GM23338 (cell line): ENCODE measurements around the gene PPCDC. TPM values are rescaled to one million over a fixed set of nuclear protein-coding genes. Genes with fewer than 3 reads are reported as not detected.
A peak's percentile ranks its signal among the peaks of the same experiment; 100 is the strongest.

Source experiments
- ATAC-seq: fragments of 200-7000 bp; cut with Tn5 transposase; 3 replicates; pipeline ENCODE4 v1.9.1; 2020
- DNase-seq: peaks from one replicate; pipeline ENCODE4 v3.0.0-alpha.2; 2015; ENCODE audit warnings: low spot score
- H2AFZ ChIP-seq: fragments of 200-600 bp; sonication (generic); 2 replicates; pipeline ENCODE4 v1.8.0; 2016; ENCODE audit warnings: antibody characterized with exemption, mild to moderate bottlenecking, moderate library complexity
- H3F3A ChIP-seq: fragments of 200-600 bp; sonication (generic); replicated peaks from 2 replicates; pipeline ENCODE4 v1.8.0; 2017; ENCODE audit warnings: antibody characterized with exemption, mixed run types, low read depth
- H3K27ac ChIP-seq: fragments of 200-600 bp; sonication (generic); 2 replicates; pipeline ENCODE4 v1.6.1; 2016; ENCODE audit warnings: low read depth
- H3K27me3 ChIP-seq: fragments of 200-600 bp; sonication (generic); 2 replicates; pipeline ENCODE4 v1.8.0; 2016; ENCODE audit warnings: mild to moderate bottlenecking, mixed run types, moderate library complexity; ENCODE audit not compliant: insufficient read depth
- H3K36me3 ChIP-seq: fragments of 200-600 bp; sonication (generic); 2 replicates; pipeline ENCODE4 v1.8.0; 2016; ENCODE audit warnings: mild to moderate bottlenecking; ENCODE audit not compliant: insufficient read depth
- H3K4me1 ChIP-seq: fragments of 200-600 bp; sonication (generic); 2 replicates; pipeline ENCODE4 v1.8.0; 2016; ENCODE audit warnings: mild to moderate bottlenecking, moderate library complexity; ENCODE audit not compliant: insufficient read depth
- H3K4me2 ChIP-seq: fragments of 200-600 bp; sonication (generic); 2 replicates; pipeline ENCODE4 v1.7.1; 2017; ENCODE audit warnings: mixed run types
- H3K4me3 ChIP-seq: fragments of 200-600 bp; sonication (generic); 2 replicates; pipeline ENCODE4 v1.6.1; 2016; ENCODE audit warnings: mixed run types
- H3K79me2 ChIP-seq: fragments of 200-600 bp; sonication (generic); replicated peaks from 2 replicates; pipeline ENCODE4 v1.8.0; 2017; ENCODE audit warnings: mild to moderate bottlenecking; ENCODE audit not compliant: insufficient read depth
- H3K9me2 ChIP-seq: fragments of 200-600 bp; sonication (generic); 2 replicates; pipeline ENCODE4 v1.8.0; 2017; ENCODE audit not compliant: insufficient read depth
- H4K20me1 ChIP-seq: fragments of 200-600 bp; sonication (generic); replicated peaks from 2 replicates; pipeline ENCODE4 v1.8.0; 2017; ENCODE audit warnings: mild to moderate bottlenecking; ENCODE audit not compliant: insufficient read depth
- H3K27ac Mint-ChIP-seq: 2 replicates; pipeline ENCODE4 v1.8.0; 2020; ENCODE audit warnings: inconsistent platforms, mild to moderate bottlenecking, moderate library complexity, mixed read lengths
- H3K27me3 Mint-ChIP-seq: 3 replicates; pipeline ENCODE4 v1.8.0; 2022; ENCODE audit warnings: low read depth, mild to moderate bottlenecking, moderate library complexity, mixed read lengths, inconsistent platforms; ENCODE audit not compliant: insufficient read depth, poor library complexity
- H3K36me3 Mint-ChIP-seq: 3 replicates; pipeline ENCODE4 v1.8.0; 2021; ENCODE audit warnings: low read depth, mild to moderate bottlenecking, inconsistent platforms, moderate library complexity, mixed read lengths
- H3K4me1 Mint-ChIP-seq: 3 replicates; pipeline ENCODE4 v1.8.0; 2020; ENCODE audit warnings: mild to moderate bottlenecking, inconsistent platforms, mixed read lengths
- H3K4me3 Mint-ChIP-seq: 3 replicates; pipeline ENCODE4 v1.8.0; 2021; ENCODE audit warnings: moderate library complexity, mild to moderate bottlenecking, inconsistent platforms, mixed read lengths
- H3K9me3 Mint-ChIP-seq: 3 replicates; pipeline ENCODE4 v1.8.0; 2020; ENCODE audit warnings: moderate library complexity, mild to moderate bottlenecking, inconsistent platforms, mixed read lengths
- CTCF ChIP-seq, 2 experiments: fragments of 200-600 bp in 1 of 2; sonication (generic) in 1 of 2; conservative IDR thresholded peaks; 2 replicates each; pipeline versions ENCODE4 v1.5.1 to v1.6.1; 2016 to 2017; ENCODE audit warnings: antibody characterized with exemption in 2 of 2, low read depth in 2 of 2, mild to moderate bottlenecking in 2 of 2, moderate library complexity in 1 of 2
- ETS1 ChIP-seq: IDR thresholded peaks from 2 replicates; pipeline ENCODE4 v1.6.1; 2016; ENCODE audit warnings: antibody characterized with exemption
- EZH2 ChIP-seq: fragments of 200-600 bp; sonication (generic); IDR thresholded peaks from one replicate; pipeline ENCODE4 v1.8.0; 2017; ENCODE audit warnings: antibody characterized with exemption, mild to moderate bottlenecking, low read depth; ENCODE audit not compliant: unreplicated experiment
- EZH2phosphoT487 ChIP-seq: fragments of 200-600 bp; sonication (generic); IDR thresholded peaks from one replicate; pipeline ENCODE4 v1.8.1; 2018; ENCODE audit warnings: antibody characterized with exemption; ENCODE audit not compliant: unreplicated experiment
- ZNF462 ChIP-seq: fragments of 250-450 bp; sonication (Bioruptor Pico); IDR thresholded peaks from 2 replicates; pipeline ENCODE4 v1.5.0; 2020; ENCODE audit warnings: mild to moderate bottlenecking, moderate library complexity
- polyA plus RNA-seq: library from polyadenylated mRNA; unstranded; fragments of >200 nt; fragmentation: Nextera tagmentation; extraction: Ambion mirVana; gene quantifications from 2 replicates; pipeline ENCODE4 v1.2.1, GENCODE V29; 2016
- total RNA-seq: library from RNA; depleted of rRNA; stranded (reverse); fragments of >200 nt; shearing (Covaris generic); gene quantifications from 2 replicates; pipeline ENCODE4 v1.2.3, GENCODE V29; 2014

Gene PPCDC
- total and polyA plus RNA-seq, 2 experiments from 2014 or later: 17.8 to 40.2 TPM

- TF ChIP-seq ZNF462 (CRISPR knock-in tag) (no peak), ETS1 (no peak), EZH2phosphoT487 (no peak), CTCF (conservative IDR thresholded peaks at IDR 0.05; ENCODE audit: low read depth in 2 of 2) (peak; percentile 78 to 90)
Observed at GRCh38 chr15:74988007-74988800, 35.2 kb upstream of the PPCDC start (continued).

- no peaks in the 10 kb centered on the region for H3F3A ChIP-seq
- H3K4me3 ChIP-seq: no peak overlapping the region
- H3K27me3 ChIP-seq: no peaks in the 10 kb centered on the region
- no peak overlapping the region for H3K27ac ChIP-seq
- peaks cover 12% of the 10 kb centered on the region for H3K27me3 Mint-ChIP-seq
- H4K20me1 ChIP-seq: no peaks in the 10 kb centered on the region
- DNase-seq (no peak), ATAC-seq (no peak)
- TF ChIP-seq EZH2: no peak
- TF ChIP-seq CTCF (conservative IDR thresholded peaks at IDR 0.05; ENCODE audit: low read depth in 2 of 2): no peak
- H3K4me1 ChIP-seq: 0 out of 2 replicates have a peak, but pooled peaks cover under 1% of the 10 kb centered on the region
- no peaks in the 10 kb centered on the region for H3K9me2 ChIP-seq
- no peaks in the 10 kb centered on the region for H3K79me2 ChIP-seq
- no peak overlapping the region for H3K4me3 Mint-ChIP-seq
- H3K36me3 ChIP-seq: no peaks in the 10 kb centered on the region
- no peaks in the 10 kb centered on the region for H3K36me3 Mint-ChIP-seq
- no peaks in the 10 kb centered on the region for H3K4me1 Mint-ChIP-seq
- no peak overlapping the region for H3K4me2 ChIP-seq
- no peak overlapping the region for H3K27ac Mint-ChIP-seq
- no peak overlapping the region for H2AFZ ChIP-seq
- no peaks in the 10 kb centered on the region for H3K9me3 Mint-ChIP-seq
Observed at GRCh38 chr15:74989527-74989926, 33.9 kb upstream of the PPCDC start.
